H1 (cell line): Measurements from ENCODE around the gene UBE2H.

ENCODE experiments used
- EGR1 ChIP-seq: IDR thresholded peaks from 2 replicates; pipeline ENCODE4 v1.6.1; 2011; ENCODE audit warnings: low read depth, low read length, borderline replicate concordance
- FOSL1 ChIP-seq: IDR thresholded peaks from 2 replicates; pipeline ENCODE4 v1.6.1; 2011; ENCODE audit warnings: mild to moderate bottlenecking, low read depth, low read length, moderate library complexity; ENCODE audit not compliant: insufficient read depth
- RAD21 ChIP-seq, 2 experiments: IDR thresholded peaks in 1 of 2; conservative IDR thresholded peaks in 1 of 2; 2 replicates each; pipeline ENCODE4 v1.6.1; 2011; ENCODE audit warnings: low read depth in 2 of 2, low read length in 2 of 2, improper control_type of control experiment in 1 of 2, inconsistent platforms in 1 of 2, mild to moderate bottlenecking in 1 of 2, moderate library complexity in 1 of 2
- RFX5 ChIP-seq: IDR thresholded peaks from 2 replicates; pipeline ENCODE4 v1.6.1; 2011; ENCODE audit warnings: low read depth, low read length, improper control_type of control experiment, borderline replicate concordance
- SIN3A ChIP-seq, 2 experiments: IDR thresholded peaks in 1 of 2; conservative IDR thresholded peaks in 1 of 2; 2 replicates each; pipeline ENCODE4 v1.6.1; 2011 to 2012; ENCODE audit warnings: low read length in 2 of 2, improper control_type of control experiment in 1 of 2, low read depth in 1 of 2, mild to moderate bottlenecking in 1 of 2
- SP1 ChIP-seq: IDR thresholded peaks from 2 replicates; pipeline ENCODE4 v1.6.1; 2011; ENCODE audit warnings: low read depth, low read length
- TCF12 ChIP-seq: IDR thresholded peaks from 2 replicates; pipeline ENCODE4 v1.6.1; 2011; ENCODE audit warnings: low read depth, mild to moderate bottlenecking, low read length
- TF ChIP-seq, protein P1 (sequence below), 3 experiments: IDR thresholded peaks; 1 replicate in 2 of 3; 2 replicates in 1 of 3; pipeline versions ENCODE4 v1.5.1 to v1.6.1; 2011; ENCODE audit warnings: low read length in 3 of 3, mild to moderate bottlenecking in 3 of 3, inconsistent platforms in 2 of 3, low read depth in 1 of 3, moderate library complexity in 1 of 3; ENCODE audit not compliant: insufficient read depth in 1 of 3; ENCODE audit errors: control extremely low read depth in 1 of 3

DNA sequence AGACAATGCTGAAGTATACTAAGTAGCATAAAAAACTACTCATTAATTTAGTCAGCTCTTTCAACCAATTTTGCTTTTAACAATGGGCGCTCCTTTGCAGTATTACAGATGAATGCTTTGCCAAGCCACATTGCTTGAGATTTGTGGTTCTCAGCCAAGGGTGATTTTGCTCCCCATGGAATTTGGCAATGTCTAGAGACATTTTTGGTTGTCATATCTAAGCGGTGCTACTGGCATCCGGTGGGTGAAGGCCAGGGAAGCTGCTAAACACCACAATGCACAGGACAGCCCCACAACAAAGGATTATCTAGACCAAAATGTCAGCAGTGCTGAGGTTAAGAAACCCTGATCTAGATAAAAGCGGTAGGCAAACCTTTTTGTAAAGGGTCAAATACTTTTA lies 112.0 kb downstream of the UBE2H start:
- TF ChIP-seq SIN3A (conservative IDR thresholded peaks at IDR 0.05 in 1 of 2, IDR thresholded peaks at IDR 0.05 in 1 of 2; ENCODE audit: low read depth in 1 of 2, low read length in 2 of 2) (no peak), RFX5 (no peak), SP1 (no peak), TCF12 (no peak), RAD21 (IDR thresholded peaks at IDR 0.05 in 1 of 2, conservative IDR thresholded peaks at IDR 0.05 in 1 of 2; ENCODE audit: low read depth in 2 of 2, low read length in 2 of 2) (no peak), FOSL1 (no peak), EGR1 (no peak)
- TF ChIP-seq, protein P1, sequence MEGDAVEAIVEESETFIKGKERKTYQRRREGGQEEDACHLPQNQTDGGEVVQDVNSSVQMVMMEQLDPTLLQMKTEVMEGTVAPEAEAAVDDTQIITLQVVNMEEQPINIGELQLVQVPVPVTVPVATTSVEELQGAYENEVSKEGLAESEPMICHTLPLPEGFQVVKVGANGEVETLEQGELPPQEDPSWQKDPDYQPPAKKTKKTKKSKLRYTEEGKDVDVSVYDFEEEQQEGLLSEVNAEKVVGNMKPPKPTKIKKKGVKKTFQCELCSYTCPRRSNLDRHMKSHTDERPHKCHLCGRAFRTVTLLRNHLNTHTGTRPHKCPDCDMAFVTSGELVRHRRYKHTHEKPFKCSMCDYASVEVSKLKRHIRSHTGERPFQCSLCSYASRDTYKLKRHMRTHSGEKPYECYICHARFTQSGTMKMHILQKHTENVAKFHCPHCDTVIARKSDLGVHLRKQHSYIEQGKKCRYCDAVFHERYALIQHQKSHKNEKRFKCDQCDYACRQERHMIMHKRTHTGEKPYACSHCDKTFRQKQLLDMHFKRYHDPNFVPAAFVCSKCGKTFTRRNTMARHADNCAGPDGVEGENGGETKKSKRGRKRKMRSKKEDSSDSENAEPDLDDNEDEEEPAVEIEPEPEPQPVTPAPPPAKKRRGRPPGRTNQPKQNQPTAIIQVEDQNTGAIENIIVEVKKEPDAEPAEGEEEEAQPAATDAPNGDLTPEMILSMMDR (IDR thresholded peaks at IDR 0.05; ENCODE audit: control extremely low read depth in 1 of 3, insufficient read depth in 1 of 3, low read depth in 1 of 3, low read length in 3 of 3): no peak
